Neural cell (in vitro differentiated cells): ENCODE data around the gene POLD4. TPM values are rescaled to one million over a fixed set of nuclear protein-coding genes. Genes with fewer than 3 reads are reported as not detected.

Experiments
- H2AFZ ChIP-seq: fragments of 200-600, 300-800 bp; sonication (generic), shearing (Covaris generic); 2 replicates; pipeline ENCODE4 v1.6.0; 2014; ENCODE audit warnings: low read depth, mild to moderate bottlenecking, antibody characterized with exemption, low read length, moderate library complexity
- H3F3A ChIP-seq: fragments of 200-600 bp; shearing (Covaris generic); 2 replicates; pipeline ENCODE4 v1.6.1; 2016; ENCODE audit warnings: mild to moderate bottlenecking, moderate library complexity, mixed read lengths, antibody characterized with exemption, low read length; ENCODE audit not compliant: insufficient read depth, poor library complexity, severe bottlenecking
- H3K27ac ChIP-seq: fragments of 200-600, 300-800 bp; sonication (generic), shearing (Covaris generic); 2 replicates; pipeline ENCODE4 v1.5.1; 2014; ENCODE audit warnings: mild to moderate bottlenecking, low read length, moderate library complexity
- H3K27me3 ChIP-seq: fragments of 300-800, 200-600 bp; sonication (generic), shearing (Covaris generic); 2 replicates; pipeline ENCODE4 v1.6.0; 2014; ENCODE audit warnings: mild to moderate bottlenecking, low read depth, low read length, moderate library complexity; ENCODE audit not compliant: insufficient read depth
- H3K36me3 ChIP-seq: fragments of 300-800, 200-600 bp; sonication (generic), shearing (Covaris generic); 2 replicates; pipeline ENCODE4 v1.5.1; 2014; ENCODE audit warnings: mild to moderate bottlenecking, antibody characterized with exemption, low read length, moderate library complexity; ENCODE audit not compliant: insufficient read depth
- H3K4me2 ChIP-seq: fragments of 300-800, 200-600 bp; sonication (generic), shearing (Covaris generic); 2 replicates; pipeline ENCODE4 v1.6.0; 2014; ENCODE audit warnings: mild to moderate bottlenecking, low read length
- H3K4me3 ChIP-seq: fragments of 300-800, 200-600 bp; sonication (generic), shearing (Covaris generic); 2 replicates; pipeline ENCODE4 v1.5.1; 2014; ENCODE audit warnings: mild to moderate bottlenecking, low read length, moderate library complexity
- H3K79me2 ChIP-seq: fragments of 200-600 bp; shearing (Covaris generic); replicated peaks from 2 replicates; pipeline ENCODE4 v1.6.0; 2014; ENCODE audit warnings: mild to moderate bottlenecking, low read length, moderate library complexity; ENCODE audit not compliant: insufficient read depth
- H3K9ac ChIP-seq: fragments of 300-800, 200-600 bp; sonication (generic), shearing (Covaris generic); 2 replicates; pipeline ENCODE4 v1.6.1; 2016; ENCODE audit warnings: mild to moderate bottlenecking, low read length, mixed read lengths
- H3K9me2 ChIP-seq: fragments of 200-600 bp; shearing (Covaris generic); 2 replicates; pipeline ENCODE4 v1.6.1; 2016; ENCODE audit warnings: mild to moderate bottlenecking, low read length, mixed read lengths; ENCODE audit not compliant: insufficient read depth
- H3K9me3 ChIP-seq: fragments of 200-600, 300-800 bp; sonication (generic), shearing (Covaris generic); 2 replicates; pipeline ENCODE4 v1.6.1; 2016; ENCODE audit warnings: mild to moderate bottlenecking, mixed run types, low read length, moderate library complexity, mixed read lengths
- H4K20me1 ChIP-seq: fragments of 200-600 bp; shearing (Covaris generic); 2 replicates; pipeline ENCODE4 v1.6.1; 2016; ENCODE audit warnings: mild to moderate bottlenecking, mixed run types; ENCODE audit not compliant: insufficient read depth
- CTCF ChIP-seq: fragments of 450-650 bp; IDR thresholded peaks from 2 replicates; pipeline ENCODE4 v1.5.1; 2014; ENCODE audit warnings: antibody characterized with exemption, mild to moderate bottlenecking, moderate library complexity; ENCODE audit not compliant: poor library complexity, severe bottlenecking
- EP300 ChIP-seq: fragments of 450-650 bp; conservative IDR thresholded peaks from 2 replicates; pipeline ENCODE4 v1.6.1; 2014; ENCODE audit warnings: antibody characterized with exemption, mild to moderate bottlenecking, moderate library complexity; ENCODE audit not compliant: poor library complexity, severe bottlenecking
- EZH2 ChIP-seq: fragments of 200-600, 300-800 bp; shearing (Covaris generic), sonication (generic); IDR thresholded peaks from 2 replicates; pipeline ENCODE4 v1.6.1; 2014; ENCODE audit warnings: antibody characterized with exemption, low read length, borderline replicate concordance, mild to moderate bottlenecking; ENCODE audit not compliant: insufficient read depth, poor library complexity, severe bottlenecking
- MXI1 ChIP-seq: fragments of 450-650 bp; conservative IDR thresholded peaks from 2 replicates; pipeline ENCODE4 v1.6.1; 2014; ENCODE audit warnings: antibody characterized with exemption, mild to moderate bottlenecking; ENCODE audit not compliant: poor library complexity, severe bottlenecking
- POLR2AphosphoS5 ChIP-seq: IDR thresholded peaks from 2 replicates; pipeline ENCODE4 v1.6.1; 2012
- RAD21 ChIP-seq: fragments of 450-650 bp; conservative IDR thresholded peaks from 2 replicates; pipeline ENCODE4 v1.6.1; 2014; ENCODE audit warnings: antibody characterized with exemption, mild to moderate bottlenecking, moderate library complexity
- REST ChIP-seq: IDR thresholded peaks from 2 replicates; pipeline ENCODE4 v1.6.1; 2012; ENCODE audit warnings: borderline replicate concordance
- SMC3 ChIP-seq: fragments of 450-650 bp; conservative IDR thresholded peaks from 2 replicates; pipeline ENCODE4 v1.6.1; 2014; ENCODE audit warnings: antibody characterized with exemption, mild to moderate bottlenecking, moderate library complexity; ENCODE audit not compliant: poor library complexity
- TAF1 ChIP-seq: IDR thresholded peaks from 2 replicates; pipeline ENCODE4 v1.6.1; 2012; ENCODE audit warnings: low read depth
- polyA plus RNA-seq: library from polyadenylated mRNA; depleted of rRNA; stranded (reverse); fragments of >200 nt; gene quantifications from 2 replicates; pipeline ENCODE4 v1.2.3, GENCODE V29; 2014

The POLD4 gene
- polyA plus RNA-seq, 1 donor from 2014 or later: 6.8 TPM

GRCh38 chr11:67376873-67377808, 23.8 kb upstream of the POLD4 start:
- peaks cover 35% of the 10 kb centered on the region for H3K27me3 ChIP-seq
- H3K9me3 ChIP-seq: no peaks in the 10 kb centered on the region
- no peak overlapping the region for H3K9ac ChIP-seq
- no peak overlapping the region for H3K4me2 ChIP-seq
- H3K9me2 ChIP-seq: no peaks in the 10 kb centered on the region
- H3K36me3 ChIP-seq: no peaks in the 10 kb centered on the region
- no peak for TF ChIP-seq TAF1
- TF ChIP-seq EZH2: no peak
- TF ChIP-seq MXI1: no peak
- TF ChIP-seq POLR2AphosphoS5: no peak
- TF ChIP-seq CTCF: no peak
- no peak for TF ChIP-seq REST
- no peak for TF ChIP-seq RAD21
- TF ChIP-seq EP300: no peak
- TF ChIP-seq SMC3: no peak
- H2AFZ ChIP-seq: no peak overlapping the region
- H3K79me2 ChIP-seq: no peaks in the 10 kb centered on the region
- no peak overlapping the region for H3K4me3 ChIP-seq
- H3F3A ChIP-seq: no peaks in the 10 kb centered on the region
- no peaks in the 10 kb centered on the region for H4K20me1 ChIP-seq
- no peak overlapping the region for H3K27ac ChIP-seq

- Histone ChIP-seq H3K27me3 (peaks cover 42% of the 10 kb centered on the region), H3K9ac (no peak overlapping the region), H3K4me2 (no peak overlapping the region), H3K9me2 (no peaks in the 10 kb centered on the region), H3K36me3 (no peaks in the 10 kb centered on the region), H3F3A (no peaks in the 10 kb centered on the region), H3K27ac (no peak overlapping the region), H2AFZ (no peak overlapping the region), H3K79me2 (no peaks in the 10 kb centered on the region), H3K4me3 (no peak overlapping the region), H4K20me1 (no peaks in the 10 kb centered on the region), H3K9me3 (no peaks in the 10 kb centered on the region)
- no peak for TF ChIP-seq CTCF
- TF ChIP-seq POLR2AphosphoS5: no peak
- no peak for TF ChIP-seq MXI1
- no peak for TF ChIP-seq SMC3
- TF ChIP-seq RAD21: no peak
- no peak for TF ChIP-seq TAF1
- no peak for TF ChIP-seq EZH2
- no peak for TF ChIP-seq REST
- no peak for TF ChIP-seq EP300
These were observed 22.9 kb upstream of the POLD4 start for GRCh38 chr11:67376063-67376820.
